Breast epithelium (tissue), 4 donors: ENCODE results near the gene FAM83F. TPM values are rescaled to one million over a fixed set of nuclear protein-coding genes. Genes with fewer than 3 reads are reported as not detected.

Experiments
- DNase-seq, 2 donors: peaks; one replicate each; pipeline ENCODE4 v3.0.0-alpha.2; 2019; ENCODE audit warnings: low spot score in 2 of 2
- H3K27ac ChIP-seq, 2 donors: fragments of 200-600 bp; sonication (generic) in 1 of 2; one replicate each; pipeline ENCODE4 v1.5.1; 2016 to 2019; ENCODE audit warnings: mild to moderate bottlenecking in 1 of 2
- H3K27me3 ChIP-seq, 2 donors: fragments of 200-600 bp; sonication (generic) in 1 of 2; one replicate each; pipeline versions ENCODE4 v1.5.1 to v1.6.0; 2017 to 2019; ENCODE audit warnings: control low read depth in 1 of 2, mild to moderate bottlenecking in 1 of 2
- H3K36me3 ChIP-seq: fragments of 200-600 bp; one replicate; pipeline ENCODE4 v1.5.1; 2019
- H3K4me1 ChIP-seq, 2 donors: fragments of 200-600 bp; sonication (generic); one replicate each; pipeline ENCODE4 v1.5.1; 2016 to 2019; ENCODE audit warnings: control low read depth in 1 of 2
- H3K4me3 ChIP-seq, 3 donors: fragments of 200-600 bp; sonication (generic); 1 replicate in 2 of 3; 2 replicates in 1 of 3; pipeline ENCODE4 v1.5.1; 2016 to 2019; ENCODE audit warnings: mild to moderate bottlenecking in 3 of 3, moderate library complexity in 2 of 3
- H3K9me3 ChIP-seq, 2 donors: fragments of 200-600 bp; sonication (generic) in 1 of 2; one replicate each; pipeline ENCODE4 v1.5.1; 2016 to 2019; ENCODE audit warnings: control low read depth in 1 of 2
- CTCF ChIP-seq, 3 donors: fragments of 450-650 bp; IDR thresholded peaks; one replicate each; pipeline ENCODE4 v1.5.1; 2016 to 2017; ENCODE audit warnings: antibody characterized with exemption in 3 of 3, mild to moderate bottlenecking in 3 of 3, moderate library complexity in 3 of 3
- POLR2A ChIP-seq: fragments of 450-650 bp; IDR thresholded peaks from one replicate; pipeline ENCODE4 v1.6.1; 2016; ENCODE audit warnings: antibody characterized with exemption, mild to moderate bottlenecking, moderate library complexity
- POLR2AphosphoS5 ChIP-seq, 3 donors: sonication (generic); formaldehyde crosslinking; IDR thresholded peaks; one replicate each; pipeline ENCODE4 v1.6.1; 2017; ENCODE audit warnings: antibody characterized with exemption in 3 of 3
- intact Hi-C: fragments of 100-400 bp; cut with DNase I; formaldehyde crosslinking; loops from one replicate; pipeline ENCODE4 v1.15.1; 2023; ENCODE audit warnings: low total_unique reads
- total RNA-seq, 3 donors: library from RNA; depleted of rRNA; stranded (reverse); fragments of >200 nt; gene quantifications; one replicate each; pipeline ENCODE4 v1.1.0, GENCODE V29; 2016

Gene FAM83F
- total RNA-seq, 3 donors from 2014 or later, result 4.5 to 15.5 (median 7.5) TPM

GRCh38 chr22:40071720-40072119, 77.0 kb downstream of the FAM83F start:
- no peaks in the 10 kb centered on the region for H3K36me3 ChIP-seq
- DNase-seq, result no peak
- intact Hi-C loops, result no loop called here
- TF ChIP-seq POLR2A (no peak), POLR2AphosphoS5 (IDR thresholded peaks at IDR 0.05) (no peak), CTCF (IDR thresholded peaks at IDR 0.05) (no peak)
- no peak overlapping the region for H3K27ac ChIP-seq
- H3K4me1 ChIP-seq, result no peaks in the 10 kb centered on the region
- no peak overlapping the region for H3K4me3 ChIP-seq
- H3K27me3 ChIP-seq, result no peaks in the 10 kb centered on the region
- no peaks in the 10 kb centered on the region for H3K9me3 ChIP-seq

GRCh38 chr22:40076702-40077645, 82.2 kb downstream of the FAM83F start:
- Histone ChIP-seq H3K36me3 (no peaks in the 10 kb centered on the region), H3K4me1 (peaks cover 0 to 4% of the 10 kb centered on the region in 2 donors), H3K27me3 (no peaks in the 10 kb centered on the region), H3K9me3 (no peaks in the 10 kb centered on the region), H3K4me3 (no peak overlapping the region), H3K27ac (no peak overlapping the region)
- DNase-seq, result no peak
- intact Hi-C loops, result no loop called here
- no peak for TF ChIP-seq POLR2AphosphoS5 (IDR thresholded peaks at IDR 0.05)
- no peak for TF ChIP-seq POLR2A
- TF ChIP-seq CTCF (IDR thresholded peaks at IDR 0.05), result no peak

- intact Hi-C loops, result no loop called here
- Histone ChIP-seq H3K4me3 (no peak overlapping the region), H3K36me3 (no peaks in the 10 kb centered on the region), H3K27ac (no peak overlapping the region), H3K27me3 (no peaks in the 10 kb centered on the region), H3K9me3 (no peaks in the 10 kb centered on the region), H3K4me1 (peaks cover 0 to 4% of the 10 kb centered on the region in 2 donors)
- DNase-seq, result no peak
- TF ChIP-seq POLR2AphosphoS5 (IDR thresholded peaks at IDR 0.05), result no peak
These were observed 82.9 kb downstream of the FAM83F start for GRCh38 chr22:40077646-40078016.

- DNase-seq, result no peak
- Histone ChIP-seq H3K4me3 (no peak overlapping the region), H3K9me3 (no peaks in the 10 kb centered on the region), H3K27me3 (no peaks in the 10 kb centered on the region), H3K36me3 (no peaks in the 10 kb centered on the region), H3K4me1 (peaks cover 0 to 4% of the 10 kb centered on the region in 2 donors), H3K27ac (no peak overlapping the region)
- TF ChIP-seq POLR2AphosphoS5 (IDR thresholded peaks at IDR 0.05) (no peak), POLR2A (no peak), CTCF (IDR thresholded peaks at IDR 0.05) (no peak)
- intact Hi-C loops, result no loop called here
These were observed 86.9 kb downstream of the FAM83F start for GRCh38 chr22:40081662-40082061.

- intact Hi-C loops, result no loop called here
- H3K27me3 ChIP-seq, result no peaks in the 10 kb centered on the region
These were observed 87.4 kb downstream of the FAM83F start for GRCh38 chr22:40082184-40082583.

More at GRCh38 chr22:40082184-40082583, 87.4 kb downstream of the FAM83F start:
- no peak for DNase-seq
- Histone ChIP-seq H3K9me3 (no peaks in the 10 kb centered on the region), H3K36me3 (no peaks in the 10 kb centered on the region), H3K4me3 (no peak overlapping the region), H3K27ac (no peak overlapping the region), H3K4me1 (peaks cover 0 to 3% of the 10 kb centered on the region in 2 donors)
- TF ChIP-seq CTCF (IDR thresholded peaks at IDR 0.05) (no peak), POLR2AphosphoS5 (IDR thresholded peaks at IDR 0.05) (no peak), POLR2A (no peak)
